Central memory CD8-positive, alpha-beta T cell (primary cell): ENCODE results near the gene SNAI3.

Source experiments
- ATAC-seq: fragments of 150-1000 bp; cut with Tn5 transposase; replicated peaks from 2 replicates; pipeline ENCODE4 v1.10.0; 2022; ENCODE audit warnings: mild to moderate bottlenecking, moderate FRiP score, moderate number of reproducible peaks; ENCODE audit not compliant: poor library complexity, severe bottlenecking; ENCODE audit errors: extremely low read depth
- DNase-seq, 2 donors: peaks; one replicate each; pipeline ENCODE4 v3.0.0; 2021; ENCODE audit warnings: low spot score in 2 of 2
- H3K27ac Mint-ChIP-seq: one replicate; pipeline ENCODE4 v1.8.0; 2022; ENCODE audit warnings: low read depth, mild to moderate bottlenecking, moderate library complexity, mixed read lengths
- H3K27me3 Mint-ChIP-seq: one replicate; pipeline ENCODE4 v1.8.0; 2022; ENCODE audit warnings: mixed read lengths
- H3K36me3 Mint-ChIP-seq: one replicate; pipeline ENCODE4 v1.8.0; 2022; ENCODE audit warnings: mild to moderate bottlenecking, moderate library complexity, mixed read lengths; ENCODE audit not compliant: insufficient read depth
- H3K4me1 Mint-ChIP-seq: one replicate; pipeline ENCODE4 v1.8.0; 2022; ENCODE audit warnings: mixed read lengths
- H3K4me3 Mint-ChIP-seq: one replicate; pipeline ENCODE4 v1.8.0; 2022; ENCODE audit warnings: mild to moderate bottlenecking, moderate library complexity, mixed read lengths
- H3K9me3 Mint-ChIP-seq: one replicate; pipeline ENCODE4 v1.8.0; 2022; ENCODE audit warnings: mixed read lengths

The SNAI3 gene

GRCh38 chr16:88726408-88726749 lies 40.1 kb upstream of the SNAI3 start:
- ATAC-seq (no peak), DNase-seq (no peak)
- Mint-ChIP-seq H3K36me3 (peaks cover 21% of the 10 kb centered on the region), H3K27ac (peak overlapping the region; percentile 53), H3K4me3 (no peak overlapping the region), H3K4me1 (peaks cover 3% of the 10 kb centered on the region), H3K9me3 (no peaks in the 10 kb centered on the region), H3K27me3 (no peaks in the 10 kb centered on the region)

DNA sequence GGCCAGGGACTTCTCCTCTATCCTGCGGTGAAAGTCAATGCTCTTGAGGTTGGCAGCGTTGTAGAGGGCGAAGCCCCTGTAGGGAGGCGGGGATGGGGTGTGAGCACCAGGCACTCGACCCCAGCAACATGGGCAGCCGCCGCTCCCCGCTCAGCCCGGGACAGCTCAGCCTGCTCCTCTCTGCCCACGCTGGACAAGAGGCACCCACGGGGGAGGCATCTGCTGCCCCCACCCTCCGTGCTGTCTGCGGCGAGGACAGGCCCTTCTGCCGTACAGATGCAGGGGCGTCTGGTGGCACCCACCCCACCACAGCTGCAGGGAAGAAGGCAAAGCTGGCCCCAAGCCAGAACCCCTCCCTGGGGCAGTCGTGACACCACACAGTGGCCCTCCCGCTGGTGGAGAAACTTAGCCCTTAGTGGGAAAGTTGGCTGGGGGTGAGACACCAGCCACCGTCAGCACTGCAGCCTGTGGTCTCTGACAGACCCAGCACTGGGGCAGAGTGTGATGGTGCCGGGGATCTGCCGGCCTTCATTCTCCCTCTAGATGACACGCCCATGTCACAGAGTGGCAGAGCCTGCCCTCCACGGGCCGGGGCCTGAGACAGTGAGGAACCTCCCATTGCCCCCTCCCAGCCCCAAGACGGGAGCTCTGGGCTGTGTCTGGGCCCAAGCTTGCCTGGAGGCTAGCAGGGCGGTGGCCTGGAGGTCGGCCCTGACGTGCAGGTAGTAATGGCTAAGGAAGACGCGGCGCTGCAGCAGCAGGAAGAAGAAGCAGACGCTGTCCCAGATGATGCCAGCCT lies 39.5 kb upstream of the SNAI3 start:
- ATAC-seq (no peak), DNase-seq (no peak)
- peak overlapping the region; percentile 53 for H3K27ac Mint-ChIP-seq
- no peaks in the 10 kb centered on the region for H3K27me3 Mint-ChIP-seq
- H3K4me3 Mint-ChIP-seq: no peak overlapping the region
- H3K9me3 Mint-ChIP-seq: no peaks in the 10 kb centered on the region
- no peaks in the 10 kb centered on the region for H3K4me1 Mint-ChIP-seq
- peaks cover 26% of the 10 kb centered on the region for H3K36me3 Mint-ChIP-seq

GRCh38 chr16:88724855-88725555 lies 38.7 kb upstream of the SNAI3 start:
- no peak overlapping the region for H3K27ac Mint-ChIP-seq
- H3K36me3 Mint-ChIP-seq: peaks cover 30% of the 10 kb centered on the region
- DNase-seq: no peak
- no peaks in the 10 kb centered on the region for H3K4me1 Mint-ChIP-seq
- no peak overlapping the region for H3K4me3 Mint-ChIP-seq
- ATAC-seq: no peak
- H3K27me3 Mint-ChIP-seq: no peaks in the 10 kb centered on the region
- no peaks in the 10 kb centered on the region for H3K9me3 Mint-ChIP-seq

- ATAC-seq (no peak), DNase-seq (no peak)
- Mint-ChIP-seq H3K4me1 (no peaks in the 10 kb centered on the region), H3K27ac (no peak overlapping the region), H3K27me3 (no peaks in the 10 kb centered on the region), H3K9me3 (no peaks in the 10 kb centered on the region), H3K4me3 (no peak overlapping the region), H3K36me3 (peaks cover 33% of the 10 kb centered on the region)
These were observed 37.6 kb upstream of the SNAI3 start for GRCh38 chr16:88723911-88724310.

GRCh38 chr16:88723507-88723887 lies 37.2 kb upstream of the SNAI3 start:
- H3K36me3 Mint-ChIP-seq: peaks cover 33% of the 10 kb centered on the region
- no peak overlapping the region for H3K4me3 Mint-ChIP-seq
- DNase-seq: no peak
- H3K27me3 Mint-ChIP-seq: no peaks in the 10 kb centered on the region
- H3K9me3 Mint-ChIP-seq: no peaks in the 10 kb centered on the region
- ATAC-seq: no peak
- no peak overlapping the region for H3K27ac Mint-ChIP-seq
- H3K4me1 Mint-ChIP-seq: no peaks in the 10 kb centered on the region

DNA sequence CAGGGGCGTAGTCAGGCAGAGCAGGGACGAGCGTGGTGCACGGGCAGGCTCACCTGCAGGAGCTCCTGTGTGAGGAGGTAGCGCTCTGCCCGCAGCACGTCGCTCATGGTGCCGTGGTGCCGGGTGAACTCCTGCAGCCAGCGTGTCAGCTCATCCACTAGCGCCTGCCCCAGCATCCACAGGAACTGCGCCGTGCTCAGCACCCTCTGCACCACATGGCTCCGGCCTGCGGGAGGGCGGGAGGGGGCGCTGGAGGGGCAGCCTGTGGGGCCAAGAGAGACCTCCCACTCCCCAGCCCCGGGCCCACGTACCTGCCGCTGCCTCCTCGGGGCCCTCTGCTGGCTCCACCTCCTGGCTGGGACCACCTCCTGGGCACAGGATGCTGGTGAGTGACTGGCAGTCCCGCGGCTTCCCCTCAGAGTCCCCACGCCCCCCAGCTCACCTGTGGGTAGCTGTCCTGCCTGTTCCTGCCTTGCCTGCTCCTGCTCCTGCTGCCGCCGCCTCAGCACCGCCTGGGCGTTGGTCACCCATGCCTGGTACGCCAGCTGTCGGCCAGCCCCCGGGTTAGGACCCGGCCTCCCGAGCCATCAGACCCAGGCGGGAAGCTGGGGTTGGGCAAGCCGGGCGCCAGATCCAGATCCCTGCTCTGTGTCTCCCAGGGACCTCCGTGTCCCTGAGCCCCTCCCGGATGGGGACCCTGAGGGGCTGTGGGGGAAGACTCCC lies 36.6 kb upstream of the SNAI3 start:
- H3K9me3 Mint-ChIP-seq: no peaks in the 10 kb centered on the region
- no peak overlapping the region for H3K4me3 Mint-ChIP-seq
- DNase-seq (no peak), ATAC-seq (no peak)
- no peaks in the 10 kb centered on the region for H3K27me3 Mint-ChIP-seq
- peaks cover 35% of the 10 kb centered on the region for H3K36me3 Mint-ChIP-seq
- no peak overlapping the region for H3K27ac Mint-ChIP-seq
- no peaks in the 10 kb centered on the region for H3K4me1 Mint-ChIP-seq

DNA sequence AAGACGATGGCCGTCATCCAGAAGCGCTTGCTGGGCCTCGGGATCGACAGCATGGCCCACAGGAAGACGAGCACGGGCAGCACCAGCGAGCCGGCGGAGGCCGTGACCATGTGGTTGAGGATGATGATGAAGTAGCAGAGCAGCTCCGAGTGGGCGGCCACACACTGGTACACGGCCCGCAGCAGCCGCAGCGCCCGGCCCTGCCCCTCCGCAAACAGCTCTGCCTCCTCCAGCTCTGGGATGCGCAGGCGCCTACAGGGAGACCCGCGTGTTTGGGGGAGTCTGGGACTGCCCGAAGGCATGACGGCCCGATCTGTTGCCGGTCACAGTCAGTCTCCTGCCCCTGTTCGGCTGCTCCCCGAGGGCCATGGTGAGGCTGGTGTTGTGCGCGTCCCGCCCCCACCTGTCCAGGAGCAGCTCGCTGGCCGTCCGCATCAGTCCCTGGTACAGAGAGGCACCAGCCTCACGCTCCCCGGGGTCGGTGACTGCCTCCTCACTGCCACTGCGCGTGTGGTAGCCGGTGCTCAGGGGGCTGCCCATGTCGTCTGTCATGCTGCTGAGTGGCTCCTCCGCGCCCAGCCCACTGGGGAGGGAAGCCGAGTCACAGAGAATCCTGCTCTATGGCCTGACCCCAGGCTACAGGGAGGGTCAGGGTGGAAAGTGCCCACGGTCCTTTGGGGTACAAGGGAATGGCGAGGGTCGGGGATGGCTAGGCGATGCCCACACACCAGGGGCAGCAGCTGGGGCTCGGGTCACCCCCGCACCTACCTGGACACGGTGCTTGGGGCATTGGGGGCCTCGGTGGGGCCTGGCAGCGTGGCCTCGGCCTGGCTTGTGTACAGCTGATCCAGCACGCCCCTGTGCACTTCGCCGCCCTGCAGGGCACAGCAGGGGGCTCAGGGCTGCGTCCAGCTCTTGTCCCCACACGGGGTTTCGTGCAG lies 35.8 kb upstream of the SNAI3 start:
- Mint-ChIP-seq H3K36me3 (peaks cover 34% of the 10 kb centered on the region), H3K27me3 (no peaks in the 10 kb centered on the region), H3K4me1 (no peaks in the 10 kb centered on the region), H3K4me3 (no peak overlapping the region), H3K27ac (no peak overlapping the region), H3K9me3 (no peaks in the 10 kb centered on the region)
- DNase-seq: no peak
- no peak for ATAC-seq

DNA sequence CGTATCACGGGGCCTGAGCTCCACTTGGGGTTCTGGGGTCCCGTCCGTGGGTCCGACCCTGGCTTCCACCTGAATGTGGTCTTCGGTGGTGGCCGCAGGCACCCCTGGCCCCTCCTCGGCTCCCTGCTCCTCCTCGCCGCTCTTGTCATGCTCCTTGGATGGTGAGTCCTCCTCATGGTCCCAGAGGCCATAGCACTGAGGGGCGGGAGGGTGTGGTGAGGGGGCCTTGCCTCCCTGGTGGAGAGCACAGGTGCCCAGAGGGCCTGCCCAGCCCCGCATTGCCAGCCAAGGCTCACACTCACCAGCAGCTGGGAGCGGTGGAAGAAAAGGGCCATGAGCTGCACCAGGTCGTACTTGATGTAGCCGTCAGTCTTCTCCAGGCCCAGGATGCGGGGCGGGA lies 34.9 kb upstream of the SNAI3 start:
- Mint-ChIP-seq H3K27ac (no peak overlapping the region), H3K9me3 (no peaks in the 10 kb centered on the region), H3K4me1 (no peaks in the 10 kb centered on the region), H3K4me3 (no peak overlapping the region), H3K36me3 (peaks cover 35% of the 10 kb centered on the region), H3K27me3 (no peaks in the 10 kb centered on the region)
- ATAC-seq (no peak), DNase-seq (no peak)

- Mint-ChIP-seq H3K27ac (peak overlapping the region; percentile 59), H3K36me3 (peaks cover 33% of the 10 kb centered on the region), H3K4me1 (no peaks in the 10 kb centered on the region), H3K9me3 (no peaks in the 10 kb centered on the region), H3K4me3 (peak overlapping the region; percentile 52), H3K27me3 (no peaks in the 10 kb centered on the region)
- no peak for ATAC-seq
- no peak for DNase-seq
These were observed 34.2 kb upstream of the SNAI3 start for GRCh38 chr16:88720396-88720970.

DNA sequence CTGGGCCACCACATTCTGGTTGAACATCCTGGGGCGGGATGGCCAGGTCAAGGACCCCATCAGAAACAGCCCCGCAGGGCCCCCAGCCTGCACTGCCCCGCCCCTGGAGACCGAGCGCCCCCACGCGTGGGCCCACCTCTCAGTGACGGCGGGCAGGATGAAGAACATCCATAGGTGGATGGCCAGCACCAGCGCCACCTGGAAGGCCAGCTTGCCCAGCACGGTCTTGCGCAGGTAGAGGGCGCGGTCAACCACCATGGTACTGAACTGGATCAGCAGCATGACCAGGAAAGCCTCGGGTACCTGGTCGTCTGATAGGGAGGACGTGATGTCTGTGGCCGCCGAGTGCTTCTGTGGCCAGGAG lies 33.6 kb upstream of the SNAI3 start:
- Mint-ChIP-seq H3K27me3 (no peaks in the 10 kb centered on the region), H3K4me3 (peak overlapping the region; percentile 52), H3K27ac (peak overlapping the region; percentile 59), H3K9me3 (no peaks in the 10 kb centered on the region), H3K4me1 (no peaks in the 10 kb centered on the region), H3K36me3 (peaks cover 33% of the 10 kb centered on the region)
- DNase-seq (no peak), ATAC-seq (no peak)

DNA sequence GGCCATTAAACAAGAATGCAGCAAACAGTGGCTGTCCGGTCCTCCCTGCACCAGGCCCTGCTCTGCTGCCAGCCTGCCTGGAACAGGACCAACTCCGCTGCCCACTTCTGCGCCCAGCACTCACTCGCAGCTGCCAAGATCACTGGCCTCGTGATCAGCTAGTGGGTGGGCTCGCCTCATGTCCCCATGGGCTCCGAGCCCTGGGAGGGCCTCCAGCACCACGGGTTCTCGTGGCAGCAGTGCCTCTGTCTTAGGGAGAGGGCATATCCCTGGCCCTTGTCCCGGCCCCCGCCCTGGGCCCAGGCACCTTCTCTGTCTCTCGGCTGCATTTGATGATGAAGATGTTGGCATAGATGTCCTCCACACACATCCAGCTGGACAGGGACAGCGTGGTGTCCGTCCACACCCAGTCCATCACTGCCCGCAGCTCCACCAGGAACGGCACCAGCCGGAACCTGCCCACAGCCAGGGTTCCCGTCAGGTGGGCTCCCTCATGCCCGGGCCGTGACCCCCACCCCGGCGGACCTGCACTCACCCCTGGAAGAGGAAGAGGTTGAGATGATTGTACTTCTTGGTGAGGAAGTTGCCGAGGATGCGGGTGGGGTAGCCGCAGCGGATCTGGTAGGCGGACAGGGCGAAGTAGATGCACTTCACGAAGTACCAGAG lies 33.1 kb upstream of the SNAI3 start:
- no peaks in the 10 kb centered on the region for H3K9me3 Mint-ChIP-seq
- no peaks in the 10 kb centered on the region for H3K4me1 Mint-ChIP-seq
- DNase-seq (no peak), ATAC-seq (no peak)
- H3K4me3 Mint-ChIP-seq: no peak overlapping the region
- H3K36me3 Mint-ChIP-seq: peaks cover 31% of the 10 kb centered on the region
- H3K27ac Mint-ChIP-seq: no peak overlapping the region
- H3K27me3 Mint-ChIP-seq: no peaks in the 10 kb centered on the region
